ENCODE data around the gene GLS. TPM values are rescaled to one million over a fixed set of nuclear protein-coding genes. Genes with fewer than 3 reads are reported as not detected.

The GLS gene
- total and polyA plus RNA-seq, 2 of the 13 experiments (the other 11 are each of a cell fraction or from before 2014, with no cell fraction given): 78.6 to 183 TPM

DNA sequence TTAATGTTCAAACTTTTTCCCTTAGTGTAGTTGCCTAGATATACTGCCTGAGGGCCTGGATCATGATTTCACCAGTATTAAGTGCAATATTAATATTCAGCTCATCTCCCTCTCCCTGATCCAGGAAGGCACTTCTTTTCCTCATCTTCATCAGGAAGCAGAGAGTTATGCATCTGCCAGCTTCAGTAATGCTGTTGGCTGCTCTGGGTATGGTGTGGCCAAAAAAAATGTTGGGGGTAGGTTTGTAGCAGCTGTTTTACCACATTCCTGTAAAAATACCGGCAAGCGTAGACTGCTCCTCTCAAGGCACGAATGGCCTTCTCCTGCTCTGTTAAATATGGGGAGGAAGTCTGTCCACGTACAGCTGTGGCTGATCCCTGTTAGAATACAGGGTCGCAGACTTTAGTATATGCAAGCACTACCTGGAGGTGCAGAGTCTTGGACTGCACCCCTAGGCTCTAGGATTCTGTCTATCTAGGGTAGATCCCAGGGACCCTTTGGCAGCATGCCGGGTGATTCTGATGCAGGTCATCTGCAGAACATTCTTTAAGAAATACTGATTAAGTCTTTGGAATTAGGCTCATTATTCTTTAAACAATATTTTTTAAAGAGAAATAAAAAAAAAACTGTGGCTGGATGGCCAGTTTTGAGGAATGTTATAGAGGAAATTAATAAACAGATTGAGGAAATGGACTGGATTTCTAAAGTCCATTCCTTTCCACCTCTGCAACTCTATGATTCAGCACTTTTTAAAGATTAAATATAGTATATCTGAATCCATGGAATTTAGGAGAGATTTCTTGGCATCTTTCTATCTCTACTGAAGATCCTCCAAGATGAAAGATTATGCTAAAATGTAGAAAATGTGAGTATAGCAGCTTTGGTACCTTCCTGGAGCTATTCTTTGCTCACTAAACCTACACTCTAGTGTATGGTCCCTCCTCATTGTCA, 21.0 kb upstream of the GLS start:
- TF ChIP-seq ZSCAN29 (CRISPR knock-in tag; conservative IDR thresholded peaks at IDR 0.05) (no peak), NFE2L2 (IDR thresholded peaks at IDR 0.05; ENCODE audit: low read length) (peak; percentile 14; the same call in 1 of the 2 replicates), HOXA9 (CRISPR knock-in tag; IDR thresholded peaks at IDR 0.05; ENCODE audit: borderline replicate concordance) (no peak), ZNF282 (IDR thresholded peaks at IDR 0.05; ENCODE audit: partially characterized antibody) (no peak), NAIF1 (CRISPR knock-in tag; IDR thresholded peaks at IDR 0.05; ENCODE audit: borderline replicate concordance) (no peak)
- TF ChIP-seq, protein P1, sequence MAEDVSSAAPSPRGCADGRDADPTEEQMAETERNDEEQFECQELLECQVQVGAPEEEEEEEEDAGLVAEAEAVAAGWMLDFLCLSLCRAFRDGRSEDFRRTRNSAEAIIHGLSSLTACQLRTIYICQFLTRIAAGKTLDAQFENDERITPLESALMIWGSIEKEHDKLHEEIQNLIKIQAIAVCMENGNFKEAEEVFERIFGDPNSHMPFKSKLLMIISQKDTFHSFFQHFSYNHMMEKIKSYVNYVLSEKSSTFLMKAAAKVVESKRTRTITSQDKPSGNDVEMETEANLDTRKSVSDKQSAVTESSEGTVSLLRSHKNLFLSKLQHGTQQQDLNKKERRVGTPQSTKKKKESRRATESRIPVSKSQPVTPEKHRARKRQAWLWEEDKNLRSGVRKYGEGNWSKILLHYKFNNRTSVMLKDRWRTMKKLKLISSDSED (CRISPR knock-in tag; IDR thresholded peaks at IDR 0.05): no peak
- ATAC-seq (no peak; the same call in 2 of the 3 replicates), DNase-seq (ENCODE audit: low spot score) (no peak), FAIRE-seq (no peak)
- H3K27me3 ChIP-seq (ENCODE audit: control insufficient read depth in 1 of 2, insufficient read depth in 2 of 2, low read length in 2 of 2): peaks cover 0 to 9% of the 10 kb centered on the region in 2 experiments; a peak in 1 of 5 replicates
- intact Hi-C loops (cut with micrococcal nuclease; ENCODE audit: unreplicated experiment) (loop anchor here (10.0 kb wide), 1 partner anchor 175 kb away; no protein-coding TSS in a partner anchor), in situ Hi-C loops (cut with HindIII; ENCODE audit: extremely low pct_ligation_motif_present, low pct_unique_long_range_greater_than_20kb) (no loop called here)
- no peaks in the 10 kb centered on the region for H3K36me3 ChIP-seq (replicated peaks in 1 of 2; ENCODE audit: control insufficient read depth in 1 of 2, insufficient read depth in 2 of 2, low read length in 2 of 2)
- no peaks in the 10 kb centered on the region for H3K79me2 ChIP-seq (ENCODE audit: insufficient read depth, low read length)
- BruUV-seq (replicated peaks): no TSS peak
- H3K4me2 ChIP-seq (ENCODE audit: low read depth, low read length): peak overlapping the region; percentile 52
- H2AFZ ChIP-seq (ENCODE audit: low read length): no peak overlapping the region
- CTCF ChIA-PET (ENCODE audit: low intra/inter-chr PET ratio, low total read pairs): no interaction called here
- no peak overlapping the region for H3K27ac ChIP-seq (ENCODE audit: extremely low read length, insufficient read depth, low read length)
- H4K20me1 ChIP-seq (ENCODE audit: insufficient read depth, low read length): no peaks in the 10 kb centered on the region
- no peaks in the 10 kb centered on the region for H3K9me3 ChIP-seq (ENCODE audit: low read length)
- H3K4me1 ChIP-seq (ENCODE audit: insufficient read depth, low read length): peaks cover 45% of the 10 kb centered on the region
- 37% methylated on average over 6 of the region's 6 CpGs for WGBS (ENCODE audit: low lambda C conversion rate)
- H3K4me3 ChIP-seq (replicated peaks in 1 of 3; ENCODE audit: insufficient read depth in 1 of 3, low read depth in 2 of 3, low read length in 3 of 3): no peak overlapping the region
- H3K9ac ChIP-seq (ENCODE audit: insufficient read depth, low read depth, low read length): no peak overlapping the region
- POLR2A ChIA-PET: interaction anchor here (0.9 to 1.1 kb wide), 3 partner anchors 22 to 51 kb away, joined by 3 to 5 read pairs (median 4); no protein-coding TSS in a partner anchor

Data from HepG2 (cell line).